Activated CD4-positive, alpha-beta T cell treated with anti-CD3 and anti-CD28 coated beads for 48 hours (primary cell): ENCODE data around the gene ZNF891.

Experiments used
- DNase-seq: peaks from one replicate; pipeline ENCODE4 v3.0.0-alpha.2; 2020

Gene ZNF891

GRCh38 chr12:133130038-133130807 lies at the start of gene ZNF891, which contains the start of gene ZNF10:
TSS of gene ZNF891 (minus strand) at chr12:133130274. CDS start at chr12:133121918, 8,356 bp downstream.
TSS of gene ZNF10 (plus strand) at chr12:133130627. CDS start at chr12:133144493, 13,866 bp downstream.
- DNase-seq, result peak; percentile 98

GRCh38 chr12:133174901-133175300 lies 44.8 kb upstream of the ZNF891 start:
- no peak for DNase-seq

- no peak for DNase-seq
Measured at GRCh38 chr12:133172491-133172890, 42.4 kb upstream of the ZNF891 start.

- DNase-seq, result no peak
Measured at GRCh38 chr12:133165776-133166175, 35.7 kb upstream of the ZNF891 start.

- DNase-seq, result no peak
Measured at GRCh38 chr12:133156125-133156690, 26.1 kb upstream of the ZNF891 start.

GRCh38 chr12:133145981-133146380 lies 15.9 kb upstream of the ZNF891 start:
- DNase-seq, result no peak

- DNase-seq, result no peak
Measured at GRCh38 chr12:133135747-133136146, 5.7 kb upstream of the ZNF891 start.

- DNase-seq, result peak; percentile 59
Measured at GRCh38 chr12:133130808-133131128, 694 bp upstream of the ZNF891 start.

GRCh38 chr12:133129368-133130037 lies 571 bp downstream of the ZNF891 start:
- peak; percentile 18 for DNase-seq

- DNase-seq, result no peak
Measured at GRCh38 chr12:133124674-133125073, 5.4 kb downstream of the ZNF891 start.

- no peak for DNase-seq
Measured at GRCh38 chr12:133120385-133121191, 9.5 kb downstream of the ZNF891 start.

GRCh38 chr12:133108150-133108549 lies 21.9 kb downstream of the ZNF891 start:
- DNase-seq, result no peak

- DNase-seq, result no peak
Measured at GRCh38 chr12:133107121-133107520, 23.0 kb downstream of the ZNF891 start.

- no peak for DNase-seq
Measured at GRCh38 chr12:133106253-133106652, 23.8 kb downstream of the ZNF891 start.

GRCh38 chr12:133105620-133106019 lies 24.5 kb downstream of the ZNF891 start:
- DNase-seq, result no peak

GRCh38 chr12:133083345-133083744 lies 46.7 kb downstream of the ZNF891 start:
- no peak for DNase-seq

- peak; percentile 7 for DNase-seq
Measured at GRCh38 chr12:133081159-133081780, 48.8 kb downstream of the ZNF891 start.

- DNase-seq, result peak; percentile 97
Measured at GRCh38 chr12:133080368-133081158, 49.5 kb downstream of the ZNF891 start, which contains the start of gene ZNF140. TSS of gene ZNF140 (plus strand) at chr12:133080923. CDS start at chr12:133081321, 398 bp downstream.

GRCh38 chr12:133080026-133080367 lies 50.1 kb downstream of the ZNF891 start:
- peak; percentile 96 for DNase-seq

- no peak for DNase-seq
Measured at GRCh38 chr12:133073836-133074235, 56.2 kb downstream of the ZNF891 start.

- DNase-seq, result no peak
Measured at GRCh38 chr12:133063556-133063955, 66.5 kb downstream of the ZNF891 start.

GRCh38 chr12:133061954-133062353 lies 68.1 kb downstream of the ZNF891 start:
- DNase-seq, result no peak
